ENCODE data around the gene MAN2C1. TPM values are rescaled to one million over a fixed set of nuclear protein-coding genes. Genes with fewer than 3 reads are reported as not detected.

MAN2C1 gene
- total and polyA plus RNA-seq, 8 donors: 63.7 to 509 (median 109) TPM

DNA sequence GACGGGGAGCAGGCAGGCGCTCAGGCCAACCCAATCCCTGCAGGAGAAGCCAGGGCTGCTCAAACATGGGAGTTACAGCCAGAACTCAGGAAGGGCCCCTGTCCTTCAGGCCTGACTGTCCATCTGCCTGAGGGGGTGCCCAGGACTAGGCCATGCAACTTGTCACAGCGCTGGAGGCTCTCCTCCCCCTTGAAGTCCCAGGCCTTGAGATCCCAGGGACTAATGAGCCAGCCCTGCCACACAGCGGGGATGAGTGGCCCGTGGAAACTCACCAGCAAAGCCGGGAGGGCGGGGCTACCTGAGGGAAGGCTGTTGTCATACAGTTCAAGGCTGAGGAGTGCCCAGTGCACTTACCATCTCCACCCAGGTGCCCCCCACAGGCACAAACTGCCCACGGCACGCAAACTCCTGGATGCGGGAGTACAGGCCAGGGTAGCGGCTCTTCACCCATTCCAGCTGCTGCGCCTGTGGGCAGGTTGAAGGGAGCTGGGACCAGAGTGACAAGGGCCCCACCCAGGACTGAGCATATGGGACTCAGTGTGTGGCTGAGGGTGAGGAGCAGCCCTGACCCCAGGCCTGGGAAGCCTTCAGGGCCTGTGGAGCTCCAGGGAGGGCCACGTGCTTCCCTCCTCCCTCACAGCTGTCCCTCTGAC, 6.3 kb downstream of the MAN2C1 start:
- Histone ChIP-seq H3K27me3 (no peaks in the 10 kb centered on the region), H3K9me3 (no peaks in the 10 kb centered on the region), H3K4me1 (peaks cover 0 to under 1% (median 0%) of the 10 kb centered on the region in 3 donors), H3K36me3 (peaks cover 0 to 19% (median 7%) of the 10 kb centered on the region in 3 donors), H3K27ac (no peak overlapping the region), H3K4me3 (no peak overlapping the region)
- ATAC-seq (no peak), DNase-seq (no peak), FAIRE-seq (no peak)
- TF ChIP-seq, protein P1, sequence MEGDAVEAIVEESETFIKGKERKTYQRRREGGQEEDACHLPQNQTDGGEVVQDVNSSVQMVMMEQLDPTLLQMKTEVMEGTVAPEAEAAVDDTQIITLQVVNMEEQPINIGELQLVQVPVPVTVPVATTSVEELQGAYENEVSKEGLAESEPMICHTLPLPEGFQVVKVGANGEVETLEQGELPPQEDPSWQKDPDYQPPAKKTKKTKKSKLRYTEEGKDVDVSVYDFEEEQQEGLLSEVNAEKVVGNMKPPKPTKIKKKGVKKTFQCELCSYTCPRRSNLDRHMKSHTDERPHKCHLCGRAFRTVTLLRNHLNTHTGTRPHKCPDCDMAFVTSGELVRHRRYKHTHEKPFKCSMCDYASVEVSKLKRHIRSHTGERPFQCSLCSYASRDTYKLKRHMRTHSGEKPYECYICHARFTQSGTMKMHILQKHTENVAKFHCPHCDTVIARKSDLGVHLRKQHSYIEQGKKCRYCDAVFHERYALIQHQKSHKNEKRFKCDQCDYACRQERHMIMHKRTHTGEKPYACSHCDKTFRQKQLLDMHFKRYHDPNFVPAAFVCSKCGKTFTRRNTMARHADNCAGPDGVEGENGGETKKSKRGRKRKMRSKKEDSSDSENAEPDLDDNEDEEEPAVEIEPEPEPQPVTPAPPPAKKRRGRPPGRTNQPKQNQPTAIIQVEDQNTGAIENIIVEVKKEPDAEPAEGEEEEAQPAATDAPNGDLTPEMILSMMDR (IDR thresholded peaks at IDR 0.05): no peak
- 89 to 92% methylated on average over 13 of the region's 13 CpGs for WGBS, 2 donors
- intact Hi-C loops (cut with DNase I): loop anchor here in 1 of 3 donors (10.0 kb wide), 1 partner anchor 323 kb away; no protein-coding TSS in a partner anchor

DNA sequence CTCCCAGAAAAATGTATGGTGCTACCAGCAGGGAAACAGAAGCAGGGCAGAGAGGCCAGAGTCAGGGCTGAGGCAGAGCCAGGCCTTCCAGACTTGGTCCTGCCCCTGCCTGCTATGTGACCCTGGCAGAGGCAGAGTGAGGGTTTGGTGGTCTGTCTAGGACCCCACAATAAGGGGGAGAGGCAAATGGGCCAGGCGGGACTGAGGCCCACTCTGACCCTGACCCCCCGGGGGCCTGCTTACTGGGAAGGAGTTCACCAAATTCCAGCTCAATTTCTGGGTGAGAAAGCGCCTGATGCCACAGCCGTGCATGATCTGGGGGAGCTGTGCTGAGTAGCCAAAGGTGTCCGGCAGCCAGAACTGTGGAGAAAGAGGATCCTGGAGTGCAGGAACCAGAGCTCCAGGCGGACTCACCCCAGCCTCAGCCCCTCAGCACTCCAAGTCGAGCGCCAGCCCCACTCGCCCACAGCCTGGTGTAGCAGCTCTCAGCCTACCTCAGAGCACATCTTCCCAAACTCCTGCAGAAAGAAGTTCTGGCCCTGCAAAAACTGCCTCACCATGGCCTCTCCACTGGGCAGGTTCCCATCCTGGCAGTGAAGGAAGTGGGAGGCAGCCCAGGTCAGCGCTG, 6.9 kb downstream of the MAN2C1 start:
- peak in 1 of 6 donors; percentile 54 for DNase-seq
- H3K27ac ChIP-seq: no peak overlapping the region
- TF ChIP-seq, protein P1 (IDR thresholded peaks at IDR 0.05): no peak
- no peak overlapping the region for H3K4me3 ChIP-seq
- peaks cover 0 to 25% (median 10%) of the 10 kb centered on the region in 3 donors for H3K36me3 ChIP-seq
- no peaks in the 10 kb centered on the region for H3K27me3 ChIP-seq
- H3K4me1 ChIP-seq: no peaks in the 10 kb centered on the region
- 95 to 96% methylated on average over 10 of the region's 10 CpGs for WGBS, 2 donors
- intact Hi-C loops (cut with DNase I): loop anchor here in 1 of 3 donors (10.0 kb wide), 1 partner anchor 323 kb away; no protein-coding TSS in a partner anchor
- no peaks in the 10 kb centered on the region for H3K9me3 ChIP-seq
- no peak for FAIRE-seq
- ATAC-seq: no peak

DNA sequence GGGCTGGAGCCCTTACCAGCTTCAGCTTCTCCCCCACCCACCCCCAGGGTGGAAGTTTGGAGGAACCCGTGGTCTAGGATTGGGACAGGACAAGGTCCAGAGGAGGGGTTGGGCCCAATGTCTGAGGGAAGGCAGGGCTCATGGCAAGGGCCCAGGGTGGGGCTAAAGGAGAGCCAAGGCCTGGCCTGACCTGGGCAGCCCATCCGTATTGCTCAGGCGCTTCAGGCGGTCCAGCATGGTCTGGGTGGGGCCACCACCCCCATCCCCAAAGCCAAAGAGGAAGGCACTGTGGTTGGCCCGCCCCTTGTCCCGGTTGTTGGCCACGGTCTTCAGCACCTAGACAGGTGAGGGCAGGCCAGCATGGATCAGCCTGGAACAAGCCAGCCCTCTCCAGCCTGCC, 7.6 kb downstream of the MAN2C1 start:
- no peak overlapping the region for H3K27ac ChIP-seq
- TF ChIP-seq, protein P1 (IDR thresholded peaks at IDR 0.05): no peak
- no peaks in the 10 kb centered on the region for H3K4me1 ChIP-seq
- no peaks in the 10 kb centered on the region for H3K9me3 ChIP-seq
- H3K27me3 ChIP-seq: no peaks in the 10 kb centered on the region
- peak in 1 of 6 donors; percentile 2 for DNase-seq
- ATAC-seq: no peak
- H3K36me3 ChIP-seq: peaks cover 0 to 31% (median 7%) of the 10 kb centered on the region in 3 donors
- intact Hi-C loops (cut with DNase I): loop anchor here in 1 of 3 donors (10.0 kb wide), 1 partner anchor 324 kb away; no protein-coding TSS in a partner anchor
- WGBS, 2 donors: 89 to 100% methylated on average over 6 to 7 of the region's 7 CpGs
- no peak for FAIRE-seq
- no peak overlapping the region for H3K4me3 ChIP-seq

DNA sequence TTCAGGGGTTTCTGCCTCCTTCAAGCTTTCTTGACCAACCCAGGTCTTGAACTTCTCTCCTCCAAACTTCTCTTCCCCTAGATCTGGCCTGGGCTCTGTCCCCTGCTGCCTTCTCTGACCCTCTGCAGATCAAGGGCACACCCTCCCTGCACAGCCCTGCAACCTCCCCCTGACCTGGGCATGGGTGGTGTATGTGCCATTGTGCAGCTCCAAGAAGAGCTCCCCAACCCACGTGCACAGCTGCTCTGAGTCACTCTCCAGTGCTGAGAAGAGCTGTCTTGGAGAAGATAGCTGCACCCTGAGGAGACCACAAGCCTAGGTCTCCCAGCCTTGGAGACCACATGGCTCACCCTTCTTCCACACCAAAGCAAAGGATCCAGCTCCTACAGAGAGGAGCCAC, 8.0 kb downstream of the MAN2C1 start:
- 79 to 89% methylated on average over 1 of the region's 1 CpG for WGBS, 2 donors
- ATAC-seq: no peak
- H3K4me3 ChIP-seq: no peak overlapping the region
- TF ChIP-seq, protein P1 (IDR thresholded peaks at IDR 0.05): no peak
- FAIRE-seq: no peak
- no peaks in the 10 kb centered on the region for H3K9me3 ChIP-seq
- H3K27ac ChIP-seq: no peak overlapping the region
- H3K36me3 ChIP-seq: peaks cover 0 to 31% (median 8%) of the 10 kb centered on the region in 3 donors
- intact Hi-C loops (cut with DNase I): loop anchor here in 1 of 3 donors (10.0 kb wide), 1 partner anchor 324 kb away; no protein-coding TSS in a partner anchor
- no peak for DNase-seq
- no peaks in the 10 kb centered on the region for H3K27me3 ChIP-seq
- H3K4me1 ChIP-seq: no peaks in the 10 kb centered on the region
